ENCODE results near the gene HOXB5. TPM values are rescaled to one million over a fixed set of nuclear protein-coding genes. Genes with fewer than 3 reads are reported as not detected.

Gene HOXB5
- total RNA-seq, 1 donor from 2014 or later, result 0.59 TPM

DNA sequence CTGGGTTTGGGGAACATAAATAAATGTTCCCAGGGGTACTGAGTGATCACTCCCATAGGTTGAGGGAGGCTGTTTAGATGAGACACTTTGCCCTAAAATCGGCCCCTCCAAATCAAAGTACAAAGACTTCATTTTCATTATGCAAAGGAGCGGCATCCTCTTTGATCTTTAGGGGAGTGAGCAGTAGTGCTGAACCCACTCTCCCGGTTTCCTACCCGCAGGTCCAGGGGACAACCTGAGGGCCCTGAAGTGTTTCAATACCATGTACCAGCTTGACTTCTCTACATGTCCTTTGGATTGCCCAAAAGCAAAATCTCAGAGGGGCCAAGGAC lies 7.6 kb upstream of the HOXB5 start:
- DNase-seq (ENCODE audit: low spot score), result no peak
- H3K4me1 Mint-ChIP-seq (ENCODE audit: unreplicated experiment), result peaks cover 47% of the 10 kb centered on the region
- no peaks in the 10 kb centered on the region for H3K36me3 Mint-ChIP-seq (ENCODE audit: low read depth, unreplicated experiment)
- no peak overlapping the region for H3K27ac Mint-ChIP-seq (ENCODE audit: unreplicated experiment)
- TF ChIP-seq, protein P1, sequence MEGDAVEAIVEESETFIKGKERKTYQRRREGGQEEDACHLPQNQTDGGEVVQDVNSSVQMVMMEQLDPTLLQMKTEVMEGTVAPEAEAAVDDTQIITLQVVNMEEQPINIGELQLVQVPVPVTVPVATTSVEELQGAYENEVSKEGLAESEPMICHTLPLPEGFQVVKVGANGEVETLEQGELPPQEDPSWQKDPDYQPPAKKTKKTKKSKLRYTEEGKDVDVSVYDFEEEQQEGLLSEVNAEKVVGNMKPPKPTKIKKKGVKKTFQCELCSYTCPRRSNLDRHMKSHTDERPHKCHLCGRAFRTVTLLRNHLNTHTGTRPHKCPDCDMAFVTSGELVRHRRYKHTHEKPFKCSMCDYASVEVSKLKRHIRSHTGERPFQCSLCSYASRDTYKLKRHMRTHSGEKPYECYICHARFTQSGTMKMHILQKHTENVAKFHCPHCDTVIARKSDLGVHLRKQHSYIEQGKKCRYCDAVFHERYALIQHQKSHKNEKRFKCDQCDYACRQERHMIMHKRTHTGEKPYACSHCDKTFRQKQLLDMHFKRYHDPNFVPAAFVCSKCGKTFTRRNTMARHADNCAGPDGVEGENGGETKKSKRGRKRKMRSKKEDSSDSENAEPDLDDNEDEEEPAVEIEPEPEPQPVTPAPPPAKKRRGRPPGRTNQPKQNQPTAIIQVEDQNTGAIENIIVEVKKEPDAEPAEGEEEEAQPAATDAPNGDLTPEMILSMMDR (IDR thresholded peaks at IDR 0.05; ENCODE audit: unreplicated experiment), result no peak
- H3K9me3 Mint-ChIP-seq (ENCODE audit: unreplicated experiment), result no peaks in the 10 kb centered on the region
- no peak overlapping the region for H3K4me3 Mint-ChIP-seq (ENCODE audit: unreplicated experiment)
- peaks cover 67% of the 10 kb centered on the region for H3K27me3 Mint-ChIP-seq (ENCODE audit: unreplicated experiment)

DNA sequence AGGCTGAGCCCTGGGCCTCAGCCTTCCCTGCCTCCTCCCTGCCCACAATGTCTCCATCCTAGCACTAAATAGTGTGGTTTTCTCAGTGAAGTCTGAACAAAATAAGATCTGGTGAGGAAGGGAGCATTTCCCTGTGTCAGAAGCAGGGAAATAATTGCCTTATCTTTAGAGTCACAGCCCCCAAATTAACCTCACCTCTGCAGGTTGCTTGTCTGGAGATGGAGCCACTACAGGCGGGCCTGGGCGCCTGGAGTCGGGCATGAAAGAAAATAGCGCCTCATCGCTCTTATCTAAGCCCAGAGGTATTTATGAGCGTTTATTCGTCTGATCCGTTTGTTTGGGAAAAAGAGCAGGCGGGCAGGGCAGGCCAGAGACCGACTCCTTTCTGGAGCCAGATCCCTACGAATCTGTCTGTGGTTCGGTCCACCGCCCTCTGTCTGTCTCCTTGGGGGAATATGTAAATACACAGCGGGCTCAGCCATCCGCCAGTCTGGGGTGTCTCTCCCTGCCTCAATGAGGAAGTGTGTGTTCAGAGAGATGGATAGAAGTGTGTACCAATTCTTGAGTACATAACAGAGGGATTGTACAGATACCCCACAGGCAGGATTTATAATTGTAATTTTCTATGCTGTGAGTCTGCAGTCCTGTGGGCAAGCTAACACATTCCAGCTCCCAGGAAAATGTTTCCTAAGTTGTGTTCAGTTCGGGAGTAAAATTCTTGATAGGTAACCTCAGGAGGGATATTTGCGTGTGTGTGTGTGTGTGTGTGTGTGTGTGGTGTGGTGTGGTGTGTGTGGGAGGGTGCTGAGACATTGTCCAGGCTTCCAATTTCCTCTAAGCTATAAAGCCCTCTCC lies 6.9 kb upstream of the HOXB5 start:
- peaks cover 49% of the 10 kb centered on the region for H3K4me1 Mint-ChIP-seq (ENCODE audit: unreplicated experiment)
- peak overlapping the region; percentile 37 for H3K4me3 Mint-ChIP-seq (ENCODE audit: unreplicated experiment)
- H3K9me3 Mint-ChIP-seq (ENCODE audit: unreplicated experiment), result no peaks in the 10 kb centered on the region
- TF ChIP-seq, protein P1 (IDR thresholded peaks at IDR 0.05; ENCODE audit: unreplicated experiment), result no peak
- H3K36me3 Mint-ChIP-seq (ENCODE audit: low read depth, unreplicated experiment), result no peaks in the 10 kb centered on the region
- H3K27ac Mint-ChIP-seq (ENCODE audit: unreplicated experiment), result no peak overlapping the region
- no peak for DNase-seq (ENCODE audit: low spot score)
- H3K27me3 Mint-ChIP-seq (ENCODE audit: unreplicated experiment), result peaks cover 70% of the 10 kb centered on the region

DNA sequence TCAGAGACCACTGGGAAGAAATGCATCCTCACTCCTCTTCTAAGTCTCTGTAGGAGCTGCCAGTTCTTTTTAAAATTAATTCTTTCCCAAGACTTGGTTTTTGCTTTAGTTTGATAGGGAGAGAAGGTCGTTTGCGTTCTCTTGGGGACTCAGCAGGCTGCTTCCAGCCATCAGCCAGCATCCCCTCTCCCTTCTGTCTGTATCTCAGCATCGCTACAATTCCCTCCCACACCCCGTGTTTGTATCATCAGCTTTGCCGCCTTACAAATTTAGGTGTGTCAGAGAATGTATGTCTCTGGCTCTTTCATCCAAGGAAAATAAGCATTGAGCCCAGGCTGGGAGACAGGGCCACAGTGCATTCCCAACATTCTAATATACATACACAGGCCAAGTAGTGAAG lies 5.8 kb upstream of the HOXB5 start:
- no peak overlapping the region for H3K27ac Mint-ChIP-seq (ENCODE audit: unreplicated experiment)
- peaks cover 65% of the 10 kb centered on the region for H3K27me3 Mint-ChIP-seq (ENCODE audit: unreplicated experiment)
- no peak for DNase-seq (ENCODE audit: low spot score)
- H3K9me3 Mint-ChIP-seq (ENCODE audit: unreplicated experiment), result no peaks in the 10 kb centered on the region
- TF ChIP-seq, protein P1 (IDR thresholded peaks at IDR 0.05; ENCODE audit: unreplicated experiment), result no peak
- H3K36me3 Mint-ChIP-seq (ENCODE audit: low read depth, unreplicated experiment), result no peaks in the 10 kb centered on the region
- H3K4me1 Mint-ChIP-seq (ENCODE audit: unreplicated experiment), result peaks cover 52% of the 10 kb centered on the region
- no peak overlapping the region for H3K4me3 Mint-ChIP-seq (ENCODE audit: unreplicated experiment)

DNA sequence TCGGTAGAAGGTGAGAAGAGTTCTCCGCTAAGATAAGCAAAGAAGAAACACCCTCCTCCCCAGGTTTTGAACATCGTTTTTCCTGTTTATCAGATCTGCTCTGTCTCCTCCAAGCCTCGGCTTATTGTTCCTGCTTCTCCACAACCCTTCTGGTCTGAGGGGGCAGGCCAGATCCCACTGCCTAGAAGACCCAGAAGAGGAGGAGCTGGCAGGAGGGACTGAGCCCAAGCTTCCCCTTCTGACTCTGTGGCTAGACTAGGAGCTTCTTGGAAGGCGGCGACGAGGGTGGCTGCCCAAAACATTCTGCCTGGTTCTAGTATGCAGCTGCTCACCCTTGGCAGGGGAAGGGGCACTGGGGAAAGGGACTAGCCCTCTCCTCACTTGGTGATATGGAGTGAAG lies 5.2 kb upstream of the HOXB5 start:
- Mint-ChIP-seq H3K27me3 (ENCODE audit: unreplicated experiment) (peaks cover 61% of the 10 kb centered on the region), H3K27ac (ENCODE audit: unreplicated experiment) (no peak overlapping the region), H3K4me3 (ENCODE audit: unreplicated experiment) (peak overlapping the region; percentile 89), H3K4me1 (ENCODE audit: unreplicated experiment) (peaks cover 51% of the 10 kb centered on the region), H3K9me3 (ENCODE audit: unreplicated experiment) (no peaks in the 10 kb centered on the region), H3K36me3 (ENCODE audit: low read depth, unreplicated experiment) (no peaks in the 10 kb centered on the region)
- DNase-seq (ENCODE audit: low spot score), result no peak
- TF ChIP-seq, protein P1 (IDR thresholded peaks at IDR 0.05; ENCODE audit: unreplicated experiment), result no peak
